ENCODE data around the gene CALML3. TPM values are rescaled to one million over a fixed set of nuclear protein-coding genes. Genes with fewer than 3 reads are reported as not detected.

CALML3 gene
- total RNA-seq, 4 donors from 2014 or later, result not detected

DNA sequence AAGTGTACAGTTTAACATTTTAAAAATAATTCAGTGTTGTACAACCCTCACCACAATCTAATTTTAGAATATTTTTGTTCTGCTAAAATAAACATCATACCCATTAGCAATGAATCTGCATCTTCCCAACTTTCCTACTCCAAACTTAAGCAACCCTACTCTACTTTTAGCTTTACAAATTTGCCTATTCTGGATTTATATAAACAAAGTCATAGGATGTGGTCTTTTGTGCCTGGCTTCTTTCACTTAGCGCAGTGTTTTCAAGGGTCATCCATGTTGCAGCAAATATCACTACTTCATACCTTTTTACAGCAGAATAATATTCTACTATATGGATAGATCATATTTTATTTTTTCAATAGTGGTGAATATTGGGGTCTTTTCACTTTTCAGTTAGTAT is 18.9 kb downstream of the CALML3 start:
- TF ChIP-seq, protein P1, sequence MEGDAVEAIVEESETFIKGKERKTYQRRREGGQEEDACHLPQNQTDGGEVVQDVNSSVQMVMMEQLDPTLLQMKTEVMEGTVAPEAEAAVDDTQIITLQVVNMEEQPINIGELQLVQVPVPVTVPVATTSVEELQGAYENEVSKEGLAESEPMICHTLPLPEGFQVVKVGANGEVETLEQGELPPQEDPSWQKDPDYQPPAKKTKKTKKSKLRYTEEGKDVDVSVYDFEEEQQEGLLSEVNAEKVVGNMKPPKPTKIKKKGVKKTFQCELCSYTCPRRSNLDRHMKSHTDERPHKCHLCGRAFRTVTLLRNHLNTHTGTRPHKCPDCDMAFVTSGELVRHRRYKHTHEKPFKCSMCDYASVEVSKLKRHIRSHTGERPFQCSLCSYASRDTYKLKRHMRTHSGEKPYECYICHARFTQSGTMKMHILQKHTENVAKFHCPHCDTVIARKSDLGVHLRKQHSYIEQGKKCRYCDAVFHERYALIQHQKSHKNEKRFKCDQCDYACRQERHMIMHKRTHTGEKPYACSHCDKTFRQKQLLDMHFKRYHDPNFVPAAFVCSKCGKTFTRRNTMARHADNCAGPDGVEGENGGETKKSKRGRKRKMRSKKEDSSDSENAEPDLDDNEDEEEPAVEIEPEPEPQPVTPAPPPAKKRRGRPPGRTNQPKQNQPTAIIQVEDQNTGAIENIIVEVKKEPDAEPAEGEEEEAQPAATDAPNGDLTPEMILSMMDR (IDR thresholded peaks at IDR 0.05; ENCODE audit: low read depth), result no peak

DNA sequence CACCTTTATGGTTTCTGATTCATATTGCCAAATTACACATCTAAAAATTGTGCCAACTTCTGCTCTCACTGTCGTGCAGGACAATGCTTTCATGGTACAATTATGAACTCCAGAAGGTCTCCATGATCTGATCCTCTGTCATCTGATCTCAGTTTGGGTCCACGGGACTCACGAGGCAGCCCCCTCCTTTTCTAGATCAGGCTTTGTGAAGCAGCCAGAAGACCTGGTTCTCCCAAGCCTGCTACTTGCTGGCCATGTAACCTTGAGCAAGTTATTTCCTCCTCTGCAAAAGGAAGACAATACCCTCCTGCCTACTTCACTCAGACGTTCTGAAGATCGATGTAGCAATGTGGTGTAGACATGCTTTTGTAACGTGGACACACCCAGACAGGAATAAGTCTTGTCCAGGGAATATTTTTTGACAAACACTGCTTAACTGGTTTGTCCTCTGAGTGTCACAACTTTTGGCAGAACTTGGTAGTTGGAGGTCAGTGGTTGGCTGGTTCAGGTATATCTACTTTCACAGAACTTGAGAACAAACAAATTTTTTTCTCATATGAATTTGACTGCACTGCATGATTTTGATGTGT is 19.6 kb downstream of the CALML3 start:
- TF ChIP-seq, protein P1 (IDR thresholded peaks at IDR 0.05; ENCODE audit: low read depth), result no peak

DNA sequence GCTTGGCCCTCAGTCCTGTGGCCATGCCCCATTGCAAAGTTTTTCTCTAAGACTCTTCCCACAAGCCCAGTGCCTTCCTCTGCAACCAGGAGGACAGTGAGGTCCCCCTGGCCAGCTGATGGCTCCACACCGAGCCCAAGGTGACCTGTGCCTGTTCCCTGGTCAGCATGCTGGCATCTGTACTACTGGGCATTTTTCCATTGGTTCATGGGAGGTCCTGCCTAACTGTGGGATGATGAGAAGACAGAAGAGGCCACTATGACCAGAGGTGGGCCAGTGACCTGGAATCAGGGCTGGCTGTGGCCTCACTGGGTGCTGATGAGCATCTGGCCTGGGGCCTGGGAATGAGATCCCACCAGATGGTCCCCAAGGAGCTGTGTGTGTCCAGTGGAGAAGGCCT is 20.2 kb downstream of the CALML3 start:
- TF ChIP-seq, protein P1 (IDR thresholded peaks at IDR 0.05; ENCODE audit: low read depth), result no peak

DNA sequence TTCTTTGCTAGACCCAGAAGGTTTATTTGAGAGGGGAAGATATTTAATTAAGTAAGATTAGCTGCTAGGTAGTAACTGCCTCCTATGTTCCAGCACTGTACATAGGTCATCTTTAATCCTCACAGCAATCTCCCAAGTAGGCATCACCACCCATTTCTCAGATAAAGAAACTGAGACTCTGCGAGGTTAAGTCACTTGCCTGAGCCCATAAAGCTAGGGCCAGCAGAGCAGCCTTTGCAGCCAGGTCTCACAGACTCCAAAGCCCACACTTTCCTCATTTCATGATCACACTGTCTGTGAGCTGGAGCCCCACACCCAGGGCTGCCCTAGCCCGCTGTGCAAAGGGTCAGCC is 20.6 kb downstream of the CALML3 start:
- TF ChIP-seq, protein P1 (IDR thresholded peaks at IDR 0.05; ENCODE audit: low read depth), result no peak

DNA sequence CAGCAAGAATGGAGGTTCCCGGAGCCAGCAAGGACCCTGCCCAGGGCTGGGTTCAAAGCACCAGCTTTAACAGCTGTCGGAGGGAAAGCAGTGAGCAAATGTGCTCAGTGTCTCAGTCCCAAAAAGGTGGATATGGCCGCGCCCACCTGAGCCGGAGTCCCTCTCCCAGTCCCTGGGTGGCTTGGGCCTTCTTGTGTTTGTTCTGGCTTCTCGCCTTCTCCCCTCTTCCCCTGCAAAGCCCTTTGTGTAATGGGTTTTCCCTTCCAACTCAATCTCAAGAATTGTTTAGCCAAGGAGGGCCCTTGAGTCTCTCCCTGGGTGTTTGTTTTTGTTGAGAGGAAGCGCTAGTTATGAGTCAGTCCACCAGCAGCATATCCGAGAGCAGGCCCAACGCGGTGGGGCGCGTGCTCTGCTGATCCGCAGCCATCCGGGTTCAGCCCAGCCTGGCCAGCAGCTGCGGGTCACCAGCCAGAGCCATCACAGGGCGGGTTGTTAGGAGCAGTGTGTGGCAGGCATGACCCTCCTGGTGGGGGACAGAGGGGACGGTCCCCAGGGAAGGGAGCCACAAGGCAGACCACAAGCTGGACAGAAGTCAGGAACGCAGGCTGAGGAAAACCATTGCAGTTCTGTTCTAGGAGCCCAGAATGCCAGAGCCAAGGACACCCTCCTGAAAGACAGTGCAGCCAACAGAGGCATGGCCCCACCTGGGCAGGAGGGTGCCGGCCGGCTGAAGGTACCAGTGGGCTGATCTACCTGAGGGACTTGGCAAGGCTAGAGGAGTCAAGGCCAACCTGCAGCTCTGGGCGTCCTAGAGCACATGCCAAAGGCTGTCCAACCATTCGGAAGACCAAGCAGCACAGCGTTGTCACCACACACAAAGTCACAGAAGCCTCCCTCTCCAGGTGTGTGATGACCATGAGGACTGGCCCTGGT is 21.3 kb downstream of the CALML3 start:
- TF ChIP-seq, protein P1 (IDR thresholded peaks at IDR 0.05; ENCODE audit: low read depth), result no peak

DNA sequence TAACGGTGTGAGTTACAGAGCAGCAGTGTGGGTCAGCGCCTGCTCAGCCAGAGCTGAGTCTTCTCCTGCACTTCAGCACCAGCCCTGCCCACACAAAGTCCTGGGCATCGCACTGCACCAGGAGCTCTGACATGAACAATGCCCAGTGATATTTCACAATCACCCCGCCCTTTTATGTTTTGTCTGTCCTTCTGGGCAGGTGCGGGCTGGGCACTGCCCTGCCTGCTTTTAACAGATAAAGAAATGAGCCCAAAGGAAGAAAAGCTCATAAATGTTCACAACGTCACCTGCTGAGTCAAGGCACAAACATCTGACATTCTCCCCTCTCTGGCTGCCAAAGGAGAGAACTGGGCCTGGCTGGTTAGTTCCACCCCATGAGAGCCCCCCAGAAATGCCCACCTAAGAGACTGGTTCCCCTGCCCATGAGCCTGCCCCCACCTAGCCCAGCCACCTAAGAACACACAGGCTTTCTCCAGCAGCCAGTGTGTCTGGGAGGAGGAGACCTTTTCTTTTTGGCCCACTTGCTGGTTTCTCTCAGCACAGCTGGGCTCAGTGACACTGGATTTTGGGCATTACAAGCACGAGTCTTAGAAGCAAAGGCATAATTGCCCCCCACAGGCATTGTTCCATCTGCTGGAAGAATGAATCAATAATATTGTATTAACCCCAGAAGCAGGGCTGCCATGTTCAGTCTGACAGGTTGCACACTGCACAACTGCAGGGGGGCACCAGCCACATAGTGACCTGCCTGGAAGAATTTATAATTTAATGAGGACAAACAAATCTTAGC is 22.3 kb downstream of the CALML3 start:
- TF ChIP-seq, protein P1 (IDR thresholded peaks at IDR 0.05; ENCODE audit: low read depth), result no peak

DNA sequence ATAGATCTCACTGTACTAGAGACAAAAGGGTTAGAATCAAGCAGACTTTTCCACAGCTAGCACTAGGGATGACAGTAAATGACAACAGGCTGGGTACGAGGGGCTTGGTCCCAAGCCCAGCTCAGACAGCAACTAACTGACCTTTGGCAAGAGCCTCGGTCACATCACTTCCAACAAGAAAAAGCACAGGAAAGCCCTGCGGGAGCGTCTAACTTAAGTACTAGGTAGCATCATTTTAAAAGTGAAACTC is 22.8 kb downstream of the CALML3 start:
- TF ChIP-seq, protein P1 (IDR thresholded peaks at IDR 0.05; ENCODE audit: low read depth), result no peak

All from subcutaneous adipose tissue (tissue), 4 donors.